Measurements from ENCODE around the gene UFSP2. TPM values are rescaled to one million over a fixed set of nuclear protein-coding genes. Genes with fewer than 3 reads are reported as not detected.
A peak's percentile ranks its signal among the peaks of the same experiment; 100 is the strongest.

Gene UFSP2
- total RNA-seq, 3 donors from 2014 or later, result 20.6 to 48.3 (median 37.9) TPM

- no peaks in the 10 kb centered on the region for H3K27me3 ChIP-seq
- TF ChIP-seq POLR2A (IDR thresholded peaks at IDR 0.05) (no peak), CTCF (IDR thresholded peaks at IDR 0.05) (no peak), POLR2AphosphoS5 (IDR thresholded peaks at IDR 0.05) (no peak)
- H3K4me3 ChIP-seq, result no peak overlapping the region
- intact Hi-C loops (cut with DNase I; ENCODE audit: low total_unique reads), result no loop called here
- H3K36me3 ChIP-seq, result no peaks in the 10 kb centered on the region
- H3K27ac ChIP-seq, result no peak overlapping the region
- no peak for DNase-seq (ENCODE audit: low spot score in 2 of 2)
- no peaks in the 10 kb centered on the region for H3K4me1 ChIP-seq
- H3K9me3 ChIP-seq, result no peaks in the 10 kb centered on the region
Measured at GRCh38 chr4:185435466-185435865, 9.7 kb upstream of the UFSP2 start.

- no peak for DNase-seq (ENCODE audit: low spot score in 2 of 2)
- Histone ChIP-seq H3K9me3 (no peaks in the 10 kb centered on the region), H3K27me3 (no peaks in the 10 kb centered on the region), H3K36me3 (no peaks in the 10 kb centered on the region), H3K4me1 (no peaks in the 10 kb centered on the region), H3K4me3 (no peak overlapping the region), H3K27ac (no peak overlapping the region)
- TF ChIP-seq CTCF (IDR thresholded peaks at IDR 0.05) (no peak), POLR2AphosphoS5 (IDR thresholded peaks at IDR 0.05) (no peak), POLR2A (IDR thresholded peaks at IDR 0.05) (no peak)
- intact Hi-C loops (cut with DNase I; ENCODE audit: low total_unique reads), result no loop called here
Measured at GRCh38 chr4:185429660-185430059, 3.9 kb upstream of the UFSP2 start.

- H3K36me3 ChIP-seq, result no peaks in the 10 kb centered on the region
- H3K4me1 ChIP-seq, result no peaks in the 10 kb centered on the region
- no peak for DNase-seq (ENCODE audit: low spot score in 2 of 2)
- no peak for TF ChIP-seq CTCF (IDR thresholded peaks at IDR 0.05)
- H3K27ac ChIP-seq, result no peak overlapping the region
- H3K27me3 ChIP-seq, result no peaks in the 10 kb centered on the region
- H3K9me3 ChIP-seq, result no peaks in the 10 kb centered on the region
- H3K4me3 ChIP-seq, result no peak overlapping the region
- intact Hi-C loops (cut with DNase I; ENCODE audit: low total_unique reads), result no loop called here
Measured at GRCh38 chr4:185426960-185427688, 1.4 kb upstream of the UFSP2 start.

- peak overlapping the region; percentile 73 to 83 (median 78) for H3K4me3 ChIP-seq
- peak overlapping the region; percentile 92 to 99 for H3K27ac ChIP-seq
- no peaks in the 10 kb centered on the region for H3K27me3 ChIP-seq
- no peaks in the 10 kb centered on the region for H3K36me3 ChIP-seq
- no peaks in the 10 kb centered on the region for H3K4me1 ChIP-seq
- TF ChIP-seq POLR2AphosphoS5 (IDR thresholded peaks at IDR 0.05) (no peak), POLR2A (IDR thresholded peaks at IDR 0.05) (no peak), CTCF (IDR thresholded peaks at IDR 0.05) (no peak)
- no peak for DNase-seq (ENCODE audit: low spot score in 2 of 2)
- intact Hi-C loops (cut with DNase I; ENCODE audit: low total_unique reads), result no loop called here
- no peaks in the 10 kb centered on the region for H3K9me3 ChIP-seq
Measured at GRCh38 chr4:185424905-185425646, 688 bp downstream of the UFSP2 start.

All from breast epithelium (tissue), 4 donors.